HuH-7 (cell line): ENCODE results near the gene SLC35B4.
"Not testable (repeated sequence)": the region's sequence is repeated elsewhere in the genome, so short reads cannot be mapped to it uniquely, and the experiment has no call there.

Experiments used
- DNase-seq: peaks from one replicate; pipeline ENCODE4 v3.0.0; 2011; ENCODE audit warnings: low spot score

SLC35B4 gene

GRCh38 chr7:134331393-134331792, 14.7 kb upstream of the SLC35B4 start:
- DNase-seq = no peak

GRCh38 chr7:134330974-134331373, 14.2 kb upstream of the SLC35B4 start:
- no peak for DNase-seq

GRCh38 chr7:134329614-134330346, 13.1 kb upstream of the SLC35B4 start:
- DNase-seq = no peak

DNA sequence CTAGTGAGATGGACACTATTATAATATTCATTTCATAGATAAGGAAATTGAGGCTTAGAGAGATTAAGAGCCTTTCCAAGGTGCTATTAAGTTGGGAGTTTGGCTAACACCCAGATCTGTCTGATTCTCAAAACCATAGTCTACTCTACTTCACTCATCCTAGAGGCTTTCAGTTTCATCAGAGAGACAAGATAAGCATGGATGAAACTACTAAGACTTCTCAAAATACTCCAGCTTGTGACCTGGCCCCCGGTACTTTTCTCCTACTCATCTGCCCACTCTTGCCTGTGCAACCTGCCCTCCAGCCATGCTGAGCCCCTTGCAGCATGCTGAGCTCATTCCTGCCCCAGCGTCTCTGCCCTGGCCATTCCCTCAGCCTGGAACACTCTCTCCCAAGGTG, 12.2 kb upstream of the SLC35B4 start:
- no peak for DNase-seq

DNA sequence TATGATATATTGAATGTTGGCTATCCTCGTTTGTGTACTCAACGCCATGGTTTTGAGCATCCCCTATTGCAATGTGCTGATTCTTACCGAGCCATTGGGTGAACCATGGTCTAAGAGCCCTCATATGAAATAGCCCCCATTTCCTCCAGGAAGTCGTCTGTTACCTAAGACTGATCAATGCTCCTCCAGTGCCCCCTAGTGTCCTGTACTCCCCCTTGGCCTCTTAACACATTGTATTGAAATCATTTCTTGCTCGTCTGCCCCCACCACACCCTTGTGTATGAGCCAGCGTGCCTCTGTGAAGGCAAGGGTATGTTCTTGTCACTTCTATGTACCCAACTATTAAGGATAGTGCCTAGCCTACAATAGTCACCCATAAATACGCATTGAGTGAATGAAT, 11.2 kb upstream of the SLC35B4 start:
- peak; percentile 36 for DNase-seq

DNA sequence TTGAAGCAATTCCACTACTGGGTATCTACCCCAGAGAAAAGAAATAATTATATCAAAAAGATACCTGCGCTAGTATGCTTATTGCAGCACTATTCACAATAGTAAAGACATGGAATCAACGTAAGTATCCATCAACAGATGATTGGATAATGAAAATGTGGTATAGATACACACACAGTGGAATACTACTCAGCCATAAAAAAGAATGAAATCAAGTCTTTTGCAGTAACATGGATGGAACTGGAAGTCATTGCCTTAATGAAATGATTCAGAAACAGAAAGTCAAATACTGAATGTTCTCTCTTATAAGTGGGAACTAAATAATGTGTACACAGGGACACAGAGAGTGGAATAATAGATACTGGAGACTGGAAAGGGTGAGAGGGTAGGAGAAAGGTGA, 7.4 kb upstream of the SLC35B4 start:
- no peak for DNase-seq

- DNase-seq = no peak
Observed at GRCh38 chr7:134320201-134320600, 3.5 kb upstream of the SLC35B4 start.

GRCh38 chr7:134318443-134318842, 1.7 kb upstream of the SLC35B4 start:
- DNase-seq = no peak

GRCh38 chr7:134317434-134317833, 704 bp upstream of the SLC35B4 start:
- no peak for DNase-seq

DNA sequence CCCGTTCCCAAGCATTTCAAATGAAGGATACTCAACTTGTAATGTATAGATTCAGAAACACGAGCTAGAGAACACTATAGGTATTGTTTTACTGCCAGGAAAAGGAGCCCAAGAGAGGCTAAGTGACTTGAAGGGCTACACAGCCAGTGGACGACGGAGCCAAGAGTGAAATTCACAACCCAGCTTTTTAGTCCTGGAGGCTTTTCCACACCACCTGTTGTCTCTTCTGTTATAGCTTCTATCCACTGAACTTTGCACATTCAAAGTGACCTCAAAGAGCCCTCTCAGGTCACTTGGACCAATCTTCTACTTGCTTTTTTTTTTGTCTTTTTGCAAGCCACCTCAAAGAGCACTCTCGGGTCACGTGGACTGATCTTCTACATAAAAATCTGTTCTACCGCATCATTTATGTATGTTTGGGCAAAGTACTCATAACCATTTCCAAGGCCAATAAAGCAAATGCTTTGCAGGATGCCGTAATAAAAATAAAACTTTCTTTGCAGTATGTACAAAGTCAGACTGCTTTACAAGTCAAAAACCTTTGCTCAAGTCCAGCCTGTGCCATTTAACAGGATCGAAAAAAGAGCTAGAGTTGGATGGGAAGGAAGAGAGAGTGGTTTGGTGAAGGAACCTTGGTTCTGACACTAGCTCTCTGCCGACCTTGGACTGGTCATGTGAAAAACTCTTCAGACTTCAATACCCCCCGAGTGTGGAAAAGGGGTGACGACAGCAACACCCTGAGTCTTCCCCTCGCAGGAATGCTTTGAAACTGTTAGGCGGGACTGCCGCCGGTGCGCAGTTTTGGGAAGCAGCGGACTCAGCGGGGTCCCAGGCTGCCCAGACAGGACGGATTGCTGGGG, 821 bp downstream of the SLC35B4 start:
- DNase-seq = peak; percentile 15

GRCh38 chr7:134313543-134313942, 3.2 kb downstream of the SLC35B4 start:
- DNase-seq = peak; percentile 9

DNA sequence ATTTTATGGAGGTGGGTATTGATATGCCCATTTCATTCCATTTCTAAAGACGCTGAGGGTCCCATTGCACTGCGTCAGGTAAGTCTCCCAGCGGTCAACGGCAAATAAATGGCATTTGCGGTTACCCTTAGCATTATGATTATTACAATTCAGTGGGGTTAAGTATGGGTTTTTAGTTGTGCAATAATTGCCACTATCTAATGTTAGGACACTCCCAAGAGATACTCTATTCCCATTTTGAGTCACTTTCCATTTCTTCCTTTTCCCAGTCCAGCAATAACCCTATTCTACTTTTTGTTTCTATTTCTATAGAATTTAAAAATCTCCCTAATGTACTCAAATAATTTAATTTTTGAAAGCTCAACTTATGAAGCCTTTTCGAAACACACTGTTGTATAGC, 4.0 kb downstream of the SLC35B4 start:
- DNase-seq = no peak

DNA sequence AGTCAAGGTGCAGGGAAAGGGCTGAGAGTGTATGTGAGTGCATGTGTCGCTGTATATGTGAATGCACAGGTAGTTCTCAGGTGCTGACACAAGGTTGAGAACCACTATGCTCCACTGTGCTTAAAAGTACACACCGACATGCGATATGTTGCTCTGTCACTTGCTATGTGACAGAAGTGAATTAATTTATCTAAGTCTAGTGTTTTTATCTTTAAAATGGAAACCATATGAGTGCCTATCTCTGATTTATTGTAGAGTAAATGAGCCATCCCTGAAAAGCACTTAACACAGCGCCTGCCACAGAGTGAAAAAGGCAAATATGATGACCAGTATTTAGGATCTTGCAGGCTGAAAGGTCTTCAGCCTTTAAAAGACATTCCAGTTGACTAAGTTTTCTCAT, 4.9 kb downstream of the SLC35B4 start:
- no peak for DNase-seq

DNA sequence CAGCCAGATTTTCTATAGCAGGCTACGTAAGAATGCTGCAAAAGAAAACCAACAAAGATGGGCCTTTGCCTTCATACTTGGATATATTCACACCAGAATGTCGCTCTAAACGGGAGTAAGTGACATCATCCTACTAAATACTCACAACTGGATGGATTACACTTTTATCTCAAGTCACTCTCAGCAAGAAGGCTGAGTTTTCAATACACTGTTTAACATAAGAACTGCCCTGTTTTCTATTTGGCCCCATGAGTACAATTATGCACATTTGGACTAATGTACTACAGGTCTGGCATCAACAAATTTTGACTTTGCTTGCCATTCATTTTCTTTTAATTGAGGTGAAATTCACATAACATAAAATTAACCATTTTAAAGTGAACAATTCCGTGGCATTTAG, 8.2 kb downstream of the SLC35B4 start:
- no peak for DNase-seq

GRCh38 chr7:134307320-134307719, 9.4 kb downstream of the SLC35B4 start:
- DNase-seq = no peak

DNA sequence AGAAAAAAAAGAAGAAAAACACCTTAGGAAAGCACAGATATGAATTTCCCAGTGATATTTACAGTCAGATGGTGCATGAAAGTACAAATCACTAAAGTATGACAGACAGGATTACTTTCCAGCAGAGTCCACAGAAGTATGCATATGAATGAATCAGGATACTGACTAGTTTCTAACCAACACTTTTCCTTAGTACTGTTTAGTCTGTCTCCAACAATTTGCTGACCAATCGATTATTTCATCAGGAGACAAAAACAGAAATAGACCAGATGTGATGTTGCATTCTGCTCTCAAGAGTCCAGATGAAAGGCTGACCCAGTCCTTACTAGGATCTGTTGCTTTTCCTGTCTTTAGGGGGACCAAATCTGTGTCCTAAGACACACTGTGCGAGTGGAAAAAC, 14.6 kb downstream of the SLC35B4 start:
- DNase-seq = no peak

GRCh38 chr7:134301592-134301991, 15.1 kb downstream of the SLC35B4 start:
- no peak for DNase-seq

DNA sequence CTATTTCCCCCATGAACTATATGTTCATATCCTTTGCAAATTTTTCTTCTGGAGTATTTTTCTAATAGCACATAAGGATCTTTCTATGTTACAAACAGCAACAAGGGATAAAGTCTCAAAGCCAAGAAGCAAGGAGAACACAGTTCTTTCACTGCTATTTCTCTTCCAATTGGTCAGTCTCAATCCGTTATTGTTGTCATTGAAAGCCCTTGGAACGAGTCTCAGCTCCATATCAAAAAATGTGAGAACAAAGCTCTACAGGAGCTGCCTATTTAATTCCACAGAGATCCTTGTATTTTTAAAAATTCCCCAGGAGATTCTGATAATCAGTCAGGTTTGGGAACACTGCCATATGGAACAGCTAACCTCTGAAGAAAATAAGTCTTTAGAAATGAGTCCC, 15.7 kb downstream of the SLC35B4 start:
- no peak for DNase-seq

GRCh38 chr7:134298902-134299683, 17.6 kb downstream of the SLC35B4 start:
- no peak for DNase-seq

DNA sequence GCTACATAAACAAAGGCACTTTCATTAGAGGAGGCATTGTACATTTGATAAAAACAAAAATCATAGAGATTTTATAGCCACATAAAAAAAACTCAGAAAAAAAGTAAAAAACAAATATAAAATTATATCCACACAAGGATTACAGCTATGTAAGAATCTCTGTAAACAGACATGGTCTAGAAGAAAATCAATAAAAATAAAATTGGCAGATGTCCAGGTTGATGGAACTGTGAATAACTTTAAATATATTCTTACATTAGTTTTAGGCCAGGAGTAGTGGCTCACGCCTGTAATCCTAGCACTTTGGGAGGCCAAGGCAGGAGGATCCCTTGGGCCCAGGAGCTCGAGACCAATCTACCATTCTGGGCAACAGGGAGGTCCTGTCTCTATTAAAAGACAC, 19.2 kb downstream of the SLC35B4 start:
- no peak for DNase-seq

GRCh38 chr7:134295982-134296381, 20.7 kb downstream of the SLC35B4 start:
- DNase-seq = not testable (repeated sequence)

- no peak for DNase-seq
Observed at GRCh38 chr7:134293002-134293740, 23.6 kb downstream of the SLC35B4 start.
